GM19438 (cell line): ENCODE results near the gene SPECC1L.

Source experiments
- ATAC-seq: cut with Tn5 transposase; IDR thresholded peaks from one replicate; pipeline ENCODE4 v1.9.1; 2021; ENCODE audit warnings: low read depth; ENCODE audit not compliant: unreplicated experiment

SPECC1L gene

DNA sequence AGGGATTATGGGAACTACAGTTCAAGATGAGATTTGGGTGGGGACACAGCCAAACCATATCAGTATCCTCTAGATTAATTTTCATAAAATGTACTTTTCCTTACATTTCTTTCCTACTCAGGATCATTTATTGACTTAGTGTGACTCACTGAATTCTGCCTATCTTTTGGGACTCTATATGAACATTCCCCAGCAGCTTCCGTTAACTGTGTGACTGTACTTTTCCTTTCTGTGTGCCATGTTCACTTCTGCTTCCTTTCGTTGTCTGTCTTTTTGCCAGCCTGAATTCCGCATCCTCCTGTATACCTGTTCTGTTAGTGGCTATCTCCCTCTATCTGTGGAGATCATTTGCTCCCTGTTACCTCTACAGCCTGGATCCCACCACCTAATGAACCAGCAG is 48.8 kb downstream of the SPECC1L start:
- no peak for ATAC-seq

DNA sequence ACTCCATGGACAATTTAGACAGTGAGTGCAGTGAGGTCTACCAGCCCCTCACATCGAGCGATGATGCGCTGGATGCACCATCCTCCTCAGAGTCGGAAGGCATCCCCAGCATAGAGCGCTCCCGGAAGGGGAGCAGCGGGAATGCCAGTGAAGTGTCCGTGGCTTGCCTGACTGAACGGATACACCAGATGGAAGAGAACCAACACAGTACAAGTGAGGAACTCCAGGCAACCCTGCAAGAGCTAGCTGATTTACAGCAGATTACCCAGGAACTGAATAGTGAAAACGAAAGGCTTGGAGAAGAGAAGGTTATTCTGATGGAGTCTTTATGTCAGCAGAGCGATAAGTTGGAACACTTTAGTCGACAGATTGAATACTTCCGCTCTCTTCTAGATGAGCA is 51.4 kb downstream of the SPECC1L start:
- ATAC-seq = no peak

DNA sequence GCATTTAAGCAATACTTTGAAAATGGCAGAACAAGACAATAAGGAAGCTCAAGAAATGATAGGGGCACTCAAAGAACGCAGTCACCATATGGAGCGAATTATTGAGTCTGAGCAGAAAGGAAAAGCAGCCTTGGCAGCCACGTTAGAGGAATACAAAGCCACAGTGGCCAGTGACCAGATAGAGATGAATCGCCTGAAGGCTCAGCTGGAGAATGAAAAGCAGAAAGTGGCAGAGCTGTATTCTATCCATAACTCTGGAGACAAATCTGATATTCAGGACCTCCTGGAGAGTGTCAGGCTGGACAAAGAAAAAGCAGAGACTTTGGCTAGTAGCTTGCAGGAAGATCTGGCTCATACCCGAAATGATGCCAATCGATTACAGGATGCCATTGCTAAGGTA is 51.9 kb downstream of the SPECC1L start:
- no peak for ATAC-seq

DNA sequence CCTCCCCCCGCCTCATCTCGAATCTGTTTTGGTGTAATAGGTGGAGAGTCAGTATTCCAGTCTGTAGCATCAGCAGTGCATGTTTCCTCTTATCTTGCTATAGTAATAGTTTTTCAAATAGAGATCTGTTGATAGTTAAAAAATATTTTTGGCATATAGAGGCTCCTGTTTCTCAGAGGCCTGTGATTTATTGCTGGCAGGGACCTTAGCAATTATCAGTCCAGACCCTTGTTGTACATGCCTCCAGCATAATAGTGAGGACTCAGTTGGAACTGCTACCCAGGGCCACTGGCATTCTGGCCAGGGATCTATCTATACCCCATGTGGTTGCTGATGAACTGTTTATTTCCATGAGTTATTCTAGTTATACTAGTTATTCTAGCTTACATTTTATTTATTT is 52.6 kb downstream of the SPECC1L start:
- no peak for ATAC-seq

DNA sequence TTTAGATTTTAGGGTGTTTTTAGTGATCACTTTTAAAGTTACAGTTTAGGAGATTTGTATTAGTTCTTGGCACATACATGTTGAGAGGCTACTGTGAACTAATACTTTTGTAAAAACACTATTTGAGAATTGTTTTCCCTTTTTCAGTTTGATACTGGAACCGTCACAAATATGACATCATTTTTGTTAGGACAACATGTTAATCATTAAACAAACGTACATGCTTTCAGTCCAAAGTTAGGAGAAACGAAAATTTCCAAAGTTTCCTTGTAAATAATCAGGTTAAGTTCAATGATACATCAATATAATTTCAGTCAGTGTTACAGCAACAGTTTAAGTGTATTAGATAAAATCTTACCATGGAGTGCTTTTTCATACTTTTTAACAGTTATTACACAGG is 53.1 kb downstream of the SPECC1L start:
- no peak for ATAC-seq

DNA sequence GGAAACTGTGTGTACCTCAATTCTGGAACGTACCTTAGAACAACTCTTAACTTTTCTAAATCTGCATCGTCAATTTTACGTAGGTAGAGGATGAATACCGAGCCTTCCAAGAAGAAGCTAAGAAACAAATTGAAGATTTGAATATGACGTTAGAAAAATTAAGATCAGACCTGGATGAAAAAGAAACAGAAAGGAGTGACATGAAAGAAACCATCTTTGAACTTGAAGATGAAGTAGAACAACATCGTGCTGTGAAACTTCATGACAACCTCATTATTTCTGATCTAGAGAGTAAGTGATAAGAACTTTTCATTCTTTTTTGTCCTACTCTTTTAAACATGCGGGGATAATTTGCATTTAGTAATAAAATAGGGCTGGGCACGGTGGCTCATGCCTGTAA is 53.5 kb downstream of the SPECC1L start:
- ATAC-seq = no peak

DNA sequence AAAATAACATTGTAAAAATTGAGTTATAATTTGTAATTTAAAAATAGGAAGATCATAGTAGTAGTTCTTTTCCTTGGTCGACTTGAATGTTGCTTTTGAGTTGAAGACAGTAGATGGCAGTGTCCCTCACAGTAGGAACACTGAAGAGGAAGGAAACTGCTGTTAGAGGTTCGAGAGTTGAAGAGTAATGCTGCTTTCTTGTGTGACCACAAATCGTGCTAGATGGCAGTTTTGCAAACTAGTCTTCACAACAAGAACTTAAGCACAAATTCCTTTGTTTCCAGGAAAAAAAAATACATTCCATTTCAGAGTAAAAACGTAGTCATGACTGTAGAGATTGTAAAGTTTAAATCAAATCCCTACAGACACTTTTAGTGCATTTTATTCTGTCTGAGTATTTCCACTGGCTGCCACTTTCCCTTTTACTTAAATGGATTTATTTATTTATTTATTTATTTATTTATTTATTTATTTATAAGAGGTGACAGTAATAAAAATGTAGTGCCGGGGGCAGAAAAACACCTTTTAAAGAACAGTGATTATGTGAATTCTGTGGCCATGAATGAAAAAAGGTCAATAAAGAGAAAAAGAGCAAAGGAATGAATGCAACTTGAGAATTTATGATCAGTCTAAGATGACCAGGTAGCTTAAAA is 54.6 kb downstream of the SPECC1L start:
- no peak for ATAC-seq

DNA sequence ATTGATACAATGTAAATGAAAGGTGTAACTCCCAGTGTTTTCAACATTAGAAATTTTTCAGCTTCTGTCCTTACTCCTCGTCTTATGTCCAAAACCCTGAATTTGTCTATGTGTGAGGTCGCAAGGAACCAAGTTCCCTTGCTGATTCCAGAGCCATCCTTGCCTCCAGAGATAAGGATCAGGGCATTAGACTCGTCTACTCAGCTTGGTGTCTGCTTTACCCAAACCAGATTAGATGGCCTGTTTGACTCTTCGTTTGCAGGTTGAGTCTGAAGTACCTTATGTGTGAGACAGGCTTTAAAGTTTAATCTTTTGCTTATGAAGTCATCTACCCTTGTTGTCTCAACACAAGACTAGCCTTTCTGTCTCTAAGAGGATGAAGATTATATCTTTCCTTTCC is 55.6 kb downstream of the SPECC1L start:
- no peak for ATAC-seq

DNA sequence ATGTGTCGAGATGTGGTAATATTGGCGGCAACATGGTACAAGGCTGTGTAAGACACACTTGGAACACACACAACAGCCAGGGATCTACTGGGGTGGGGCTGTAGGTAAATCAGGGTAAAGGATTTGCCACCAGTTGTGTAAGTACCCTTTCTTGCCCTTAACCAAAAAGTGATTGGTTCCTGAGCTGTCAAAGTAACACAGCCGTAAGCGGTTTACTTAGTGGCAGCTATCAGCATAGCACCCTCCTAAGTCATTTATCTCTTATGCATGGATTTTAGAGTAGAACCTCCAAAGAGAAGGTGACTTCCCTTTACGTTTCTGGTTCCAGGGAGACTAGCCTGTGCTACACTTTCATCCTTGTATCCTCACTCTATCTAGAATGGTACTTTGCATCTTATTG is 57.2 kb downstream of the SPECC1L start:
- no peak for ATAC-seq

DNA sequence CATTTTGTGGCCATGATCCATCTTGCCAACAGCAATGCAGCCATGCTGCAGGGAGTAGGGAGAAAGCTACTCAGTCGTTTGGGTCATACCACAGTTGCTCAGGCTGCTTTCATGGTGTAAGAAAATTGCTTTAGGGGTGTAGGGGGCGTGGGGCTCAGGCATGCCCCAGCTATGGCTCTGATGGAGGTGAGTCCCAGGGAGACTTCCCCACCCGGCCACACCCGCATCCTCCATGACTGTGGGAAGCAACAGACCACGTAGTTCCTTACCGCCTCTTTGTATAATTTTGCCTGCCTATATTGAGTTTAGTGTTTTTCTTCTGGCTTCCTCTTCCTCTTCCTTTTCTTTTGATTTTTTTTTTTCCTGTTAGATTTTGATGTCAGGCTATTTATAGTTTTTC is 58.8 kb downstream of the SPECC1L start:
- no peak for ATAC-seq

DNA sequence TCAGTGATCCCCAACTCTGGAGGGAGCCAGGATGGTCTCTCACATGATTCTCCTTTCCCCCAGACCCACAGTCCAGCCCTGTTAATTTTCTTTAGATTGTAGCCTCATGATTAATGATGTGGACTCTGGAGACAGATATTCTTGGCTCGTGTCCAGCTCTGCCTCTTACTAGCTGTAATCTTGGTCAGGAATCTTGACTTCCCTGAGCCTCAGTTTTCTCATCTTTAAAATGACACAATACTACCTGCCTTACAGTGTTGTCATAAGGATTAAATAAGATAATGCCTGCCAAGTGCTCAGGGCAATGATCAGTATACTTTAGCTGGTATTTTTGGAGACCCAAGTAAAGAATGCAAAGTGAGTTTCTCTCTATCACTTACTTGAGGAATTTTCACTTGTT is 60.0 kb downstream of the SPECC1L start:
- no peak for ATAC-seq

DNA sequence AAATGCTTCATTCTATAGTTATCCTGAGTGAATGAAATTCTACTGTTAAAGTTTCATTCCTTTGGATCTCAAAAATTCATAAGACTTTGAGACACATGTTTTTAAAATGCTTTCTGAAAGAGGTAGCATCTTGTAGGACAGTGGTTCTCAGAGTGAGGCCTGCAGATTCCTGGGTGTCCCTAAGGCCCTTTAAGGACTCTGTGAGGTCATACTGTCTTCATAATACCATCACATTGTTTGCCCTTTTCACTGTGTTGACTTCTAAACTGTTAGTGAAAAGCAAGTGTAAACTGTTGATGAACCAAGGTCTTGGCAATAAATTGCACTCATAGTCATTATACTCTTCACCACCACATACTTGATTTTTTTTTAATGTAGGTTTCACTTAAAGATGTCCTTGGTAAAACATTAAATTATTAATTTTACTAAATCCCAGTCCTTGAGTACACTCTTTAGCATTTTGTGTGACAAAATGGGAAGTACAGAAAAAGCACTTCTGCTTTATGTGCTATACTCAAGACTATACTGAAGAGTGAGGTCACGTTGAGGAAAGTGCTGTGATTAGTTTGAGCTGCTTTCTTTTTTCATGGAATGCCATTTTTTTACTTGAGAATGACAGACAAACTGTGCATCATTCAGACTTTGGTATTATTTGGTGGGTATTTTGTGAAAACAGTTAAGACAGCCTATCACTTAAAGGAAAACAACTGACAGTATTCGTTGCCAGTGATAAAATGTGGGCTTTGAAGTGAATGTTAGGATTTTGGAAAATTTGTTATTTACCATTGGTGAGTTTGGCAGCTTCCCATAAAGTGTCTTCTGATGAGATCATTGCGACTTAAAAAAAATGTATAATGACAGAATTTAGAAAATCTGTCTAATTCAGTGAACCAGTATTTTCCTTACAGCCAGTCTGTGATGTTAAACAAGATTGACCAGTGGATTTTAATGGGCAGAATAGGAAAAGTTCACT is 61.1 kb downstream of the SPECC1L start:
- no peak for ATAC-seq

DNA sequence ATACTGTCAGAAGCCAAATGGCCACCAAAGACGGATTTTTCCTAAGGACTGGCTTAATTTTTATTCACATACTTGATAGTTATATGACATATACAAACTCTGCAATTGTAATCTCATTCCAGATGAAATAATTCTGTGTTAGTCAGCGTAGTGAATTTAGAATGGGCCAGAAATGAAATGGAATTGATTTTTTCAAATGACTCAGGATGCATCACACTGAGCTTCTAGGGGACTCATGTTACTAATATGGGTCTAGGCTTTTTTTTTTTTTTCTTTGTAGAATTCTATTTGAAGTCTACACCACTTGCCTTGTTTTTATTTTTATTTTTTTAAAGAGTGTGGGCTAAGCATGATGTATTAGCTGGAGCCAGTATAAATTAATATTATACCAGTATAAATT is 62.7 kb downstream of the SPECC1L start:
- ATAC-seq = no peak

DNA sequence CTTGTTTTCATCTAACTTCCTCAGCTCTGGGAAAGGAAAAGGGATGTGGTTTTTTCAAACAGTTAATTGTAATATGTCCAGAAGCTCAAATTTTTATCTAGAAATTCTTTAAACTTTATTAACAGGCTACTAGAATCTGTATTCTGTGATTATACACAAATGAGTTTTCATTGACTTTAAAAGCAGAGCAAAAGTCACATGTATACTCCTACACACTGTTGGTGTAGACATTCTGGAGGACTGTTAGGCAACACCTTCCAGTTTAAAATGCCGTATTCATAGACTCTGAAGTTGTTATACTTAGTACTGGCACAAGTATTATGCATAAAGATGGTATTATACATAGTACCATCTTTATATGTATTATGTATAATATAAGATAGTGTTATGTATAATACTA is 64.9 kb downstream of the SPECC1L start:
- ATAC-seq = no peak

DNA sequence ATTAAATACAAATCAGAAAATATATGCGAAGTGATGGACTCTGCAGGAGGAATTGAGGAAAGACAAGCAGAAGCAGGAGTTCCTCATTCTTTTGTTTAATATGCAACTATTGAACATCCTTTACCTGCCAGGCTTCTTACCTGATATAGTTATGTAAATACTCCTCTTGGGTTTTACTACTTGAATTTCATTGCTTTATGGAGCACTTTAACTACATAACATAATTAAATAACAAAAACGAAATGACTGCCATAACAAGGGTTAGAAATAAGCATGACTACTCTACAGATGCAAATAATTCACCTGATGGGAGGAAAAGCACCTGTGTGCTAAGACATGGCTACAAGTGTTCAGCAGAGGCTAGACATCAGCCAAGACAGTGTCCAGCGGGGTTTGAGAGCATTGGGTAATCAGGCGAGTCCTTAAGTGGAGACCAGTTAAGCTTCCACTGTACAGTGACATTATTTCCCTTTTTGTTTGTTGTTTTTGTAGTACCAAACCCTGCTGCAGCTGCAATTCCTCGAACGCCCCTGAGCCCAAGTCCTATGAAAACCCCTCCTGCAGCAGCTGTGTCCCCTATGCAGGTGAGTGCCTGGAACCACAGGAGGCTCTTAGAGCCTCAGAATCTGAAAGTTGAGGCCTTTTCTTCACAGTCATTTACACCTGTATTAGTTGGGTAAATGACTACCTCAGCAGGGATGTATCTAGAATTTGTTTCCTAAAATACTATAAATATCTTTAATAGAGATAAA is 67.4 kb downstream of the SPECC1L start:
- no peak for ATAC-seq

DNA sequence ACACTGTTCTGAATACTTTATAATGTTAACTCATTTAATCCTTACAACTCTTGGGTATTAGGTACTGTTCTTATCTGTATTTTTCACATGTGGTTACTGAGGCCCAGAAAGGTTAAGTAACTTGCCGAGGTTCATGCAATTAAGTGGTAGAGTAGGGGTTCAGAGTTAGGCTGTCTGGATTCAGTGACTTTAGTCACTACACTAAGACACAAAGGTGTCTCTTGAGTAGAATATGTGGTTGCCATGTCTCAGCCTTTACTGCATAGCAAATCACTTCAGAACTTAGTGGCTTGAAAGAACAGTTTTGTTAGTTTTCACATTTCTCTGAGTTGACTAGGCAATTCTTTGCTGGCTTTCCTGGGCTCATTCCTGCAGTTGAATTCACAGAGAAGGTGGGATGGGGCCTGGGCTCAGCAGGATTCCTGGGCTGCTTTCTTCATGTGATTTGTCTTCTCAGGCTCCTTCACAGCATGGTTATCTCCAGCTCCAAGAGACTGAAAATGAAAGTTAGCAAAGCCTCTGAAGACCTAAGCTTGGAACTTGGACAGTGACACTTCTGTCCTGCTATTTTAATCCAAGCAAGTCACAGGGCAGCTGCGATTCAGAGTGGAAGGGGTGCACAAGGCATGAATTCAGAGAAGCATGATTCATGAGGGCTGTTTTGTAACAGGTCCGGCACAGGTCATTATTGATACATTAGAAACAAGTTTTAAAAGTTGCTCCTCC is 68.3 kb downstream of the SPECC1L start:
- no peak for ATAC-seq

DNA sequence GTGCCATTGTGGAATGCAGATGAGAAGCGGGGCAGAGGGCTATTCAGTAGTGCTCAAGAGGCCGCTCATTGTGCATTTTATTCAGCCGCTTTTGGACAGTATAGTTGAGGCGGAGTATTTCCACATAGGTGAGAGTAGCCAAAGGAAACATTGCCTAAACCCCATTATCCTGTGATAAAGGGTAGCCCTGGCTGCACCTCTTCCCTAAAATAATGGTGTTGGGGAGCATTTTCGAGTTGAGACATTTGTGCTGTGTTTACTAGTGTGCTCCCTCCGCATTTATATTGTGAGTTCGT is 68.8 kb downstream of the SPECC1L start:
- no peak for ATAC-seq

DNA sequence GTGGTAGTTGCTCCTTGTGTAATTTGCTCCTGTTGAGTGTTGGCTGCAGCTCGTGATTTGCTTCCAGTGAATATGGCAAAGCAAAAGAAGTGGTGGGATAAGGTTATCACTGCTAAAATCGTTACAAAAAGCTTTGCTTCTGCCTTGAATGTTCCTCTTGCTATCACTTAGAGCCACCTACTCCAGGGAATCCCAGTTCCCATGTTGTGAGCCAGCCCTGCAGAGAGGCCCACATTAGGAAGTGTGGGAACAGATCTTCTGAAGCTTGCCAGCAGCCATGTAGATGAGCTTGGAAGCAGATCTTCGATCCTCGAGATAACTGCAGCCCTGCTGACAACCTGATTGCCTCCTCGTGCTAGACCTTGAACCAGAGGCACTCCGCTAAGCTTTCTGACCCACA is 71.0 kb downstream of the SPECC1L start:
- ATAC-seq = no peak

DNA sequence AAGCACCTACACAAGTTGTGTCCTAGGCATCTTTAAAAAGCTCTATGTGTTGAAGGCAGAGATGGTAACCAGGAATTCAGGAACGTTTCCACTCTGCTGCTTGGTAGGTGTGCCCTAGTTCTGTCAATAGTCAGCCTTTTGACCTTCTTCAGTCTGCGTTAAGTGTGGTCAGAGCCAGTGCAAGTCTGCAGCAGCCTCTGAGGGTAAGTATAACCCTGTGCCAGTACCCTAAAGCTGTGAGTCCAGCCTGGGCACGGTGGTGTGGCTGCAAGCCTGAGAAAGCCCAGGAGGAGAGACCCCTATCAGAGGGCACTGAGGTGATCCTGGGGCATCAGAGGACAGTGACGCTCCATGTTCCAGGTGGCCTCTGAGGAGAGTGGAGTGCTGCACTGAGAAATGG is 80.0 kb downstream of the SPECC1L start:
- no peak for ATAC-seq

DNA sequence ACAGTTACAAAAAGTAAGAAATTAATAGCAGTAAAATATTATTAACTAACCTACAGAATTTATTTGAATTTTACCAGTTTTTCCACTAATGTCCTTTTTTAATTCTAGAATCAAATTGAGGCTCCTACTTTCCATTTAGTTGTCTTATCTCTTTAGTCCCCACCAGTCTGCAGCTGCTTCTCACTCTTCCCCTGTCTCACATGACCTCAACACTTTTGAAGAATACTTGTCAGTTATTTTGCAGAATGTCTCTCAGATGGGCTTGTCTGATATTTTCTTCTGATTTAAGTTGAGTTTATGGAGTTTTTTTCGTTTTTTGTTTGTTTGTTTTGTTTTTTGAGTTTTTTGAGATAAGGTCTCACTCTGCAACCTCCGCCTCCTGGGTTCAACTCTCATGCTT is 82.5 kb downstream of the SPECC1L start:
- no peak for ATAC-seq

DNA sequence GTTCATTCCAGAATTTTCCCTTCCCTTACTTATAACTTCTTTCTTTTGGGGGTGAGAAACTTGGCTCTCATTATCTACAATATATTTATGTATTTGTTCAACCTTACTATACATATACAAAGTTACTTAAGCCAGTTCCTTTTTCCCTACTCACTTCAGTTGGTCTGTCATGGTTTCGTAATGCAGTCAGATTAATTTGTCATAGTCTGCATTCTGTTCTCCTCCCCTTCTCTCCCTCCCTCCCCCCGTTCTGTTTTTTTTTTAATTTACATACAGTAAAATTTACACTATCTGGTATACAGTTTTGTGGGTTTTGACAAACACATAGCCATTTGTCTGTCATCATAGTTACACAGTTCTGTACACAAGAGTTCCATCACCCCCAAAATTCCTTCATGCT is 84.9 kb downstream of the SPECC1L start:
- no peak for ATAC-seq
